SK-N-SH treated with all-trans-retinoic acid at 6 μM for 48 hours (cell line): ENCODE measurements around the gene CTBP1.

ENCODE experiments used
- ATAC-seq: fragments of 200-7000 bp; cut with Tn5 transposase; 3 replicates; pipeline ENCODE4 v1.9.1; 2020; ENCODE audit warnings: mild to moderate bottlenecking, moderate library complexity
- ARNTL ChIP-seq: fragments of 450-650 bp; formaldehyde crosslinking; IDR thresholded peaks from 2 replicates; pipeline ENCODE4 v1.5.0; 2020; ENCODE audit warnings: low read depth, mild to moderate bottlenecking, moderate library complexity, borderline replicate concordance
- BACH2 ChIP-seq: fragments of 250-450 bp; sonication (Bioruptor Pico); IDR thresholded peaks from 2 replicates; pipeline ENCODE4 v1.9.0; 2021; ENCODE audit warnings: mild to moderate bottlenecking, borderline replicate concordance
- CSDC2 ChIP-seq: fragments of 250-450 bp; sonication (Bioruptor Pico); IDR thresholded peaks from 2 replicates; pipeline ENCODE4 v1.5.0; 2020; ENCODE audit warnings: mild to moderate bottlenecking, moderate library complexity
- CSRNP3 ChIP-seq: fragments of 250-450 bp; sonication (Bioruptor Pico); IDR thresholded peaks from 2 replicates; pipeline ENCODE4 v1.5.1; 2021; ENCODE audit warnings: mild to moderate bottlenecking, moderate library complexity
- GLIS3 ChIP-seq: fragments of 250-450 bp; sonication (Bioruptor Pico); IDR thresholded peaks from 2 replicates; pipeline ENCODE4 v1.5.0; 2020; ENCODE audit warnings: mild to moderate bottlenecking, moderate library complexity
- ISL1 ChIP-seq: fragments of 250-450 bp; sonication (Bioruptor Pico); IDR thresholded peaks from 2 replicates; pipeline ENCODE4 v2.1.2; 2022; ENCODE audit warnings: mild to moderate bottlenecking, moderate library complexity
- OSR1 ChIP-seq: fragments of 250-450 bp; sonication (Bioruptor Pico); IDR thresholded peaks from 2 replicates; pipeline ENCODE4 v1.8.0; 2022; ENCODE audit warnings: moderate library complexity, mild to moderate bottlenecking, inconsistent platforms
- PATZ1 ChIP-seq: fragments of 250-450 bp; sonication (Bioruptor Pico); IDR thresholded peaks from 2 replicates; pipeline ENCODE4 v1.8.0; 2020; ENCODE audit warnings: mild to moderate bottlenecking, moderate library complexity, borderline replicate concordance
- POU6F1 ChIP-seq: fragments of 250-450 bp; sonication (Bioruptor Pico); IDR thresholded peaks from 2 replicates; pipeline ENCODE4 v1.8.0; 2021; ENCODE audit warnings: low read depth, mild to moderate bottlenecking, moderate library complexity, borderline replicate concordance
- PPARA ChIP-seq: fragments of 250-450 bp; sonication (Bioruptor Pico); IDR thresholded peaks from 2 replicates; pipeline ENCODE4 v1.5.0; 2020; ENCODE audit warnings: mild to moderate bottlenecking, borderline replicate concordance
- RARB ChIP-seq: fragments of 250-450 bp; sonication (Bioruptor Pico); IDR thresholded peaks from 2 replicates; pipeline ENCODE4 v1.8.0; 2021; ENCODE audit warnings: mild to moderate bottlenecking, moderate library complexity
- SNAI2 ChIP-seq: fragments of 250-450 bp; sonication (Bioruptor Pico); IDR thresholded peaks from 2 replicates; pipeline ENCODE4 v1.5.0; 2020; ENCODE audit warnings: mild to moderate bottlenecking, moderate library complexity
- TCF4 ChIP-seq: fragments of 250-450 bp; sonication (Bioruptor Pico); IDR thresholded peaks from 2 replicates; pipeline ENCODE4 v1.8.0; 2021; ENCODE audit warnings: mild to moderate bottlenecking, moderate library complexity, borderline replicate concordance
- TOX ChIP-seq: fragments of 250-450 bp; sonication (Bioruptor Pico); IDR thresholded peaks from 2 replicates; pipeline ENCODE4 v1.8.0; 2021; ENCODE audit warnings: mild to moderate bottlenecking, moderate library complexity, borderline replicate concordance
- TSHZ2 ChIP-seq: fragments of 250-450 bp; sonication (Bioruptor Pico); IDR thresholded peaks from 2 replicates; pipeline ENCODE4 v1.5.0; 2020; ENCODE audit warnings: mild to moderate bottlenecking, moderate library complexity
- ZFP3 ChIP-seq: fragments of 250-450 bp; sonication (Bioruptor Pico); IDR thresholded peaks from 2 replicates; pipeline ENCODE4 v1.5.0; 2020; ENCODE audit warnings: mild to moderate bottlenecking, moderate library complexity
- ZFP30 ChIP-seq: fragments of 450-650 bp; formaldehyde crosslinking; IDR thresholded peaks from 2 replicates; pipeline ENCODE4 v1.5.0; 2022; ENCODE audit warnings: mild to moderate bottlenecking, moderate library complexity
- ZNF565 ChIP-seq: fragments of 450-650 bp; formaldehyde crosslinking; conservative IDR thresholded peaks from 2 replicates; pipeline ENCODE4 v1.5.0; 2020; ENCODE audit warnings: low read depth, mild to moderate bottlenecking, moderate library complexity
- ZNF70 ChIP-seq: fragments of 450-650 bp; formaldehyde crosslinking; IDR thresholded peaks from 2 replicates; pipeline ENCODE4 v1.5.0; 2020; ENCODE audit warnings: mild to moderate bottlenecking, moderate library complexity
- ZNF8 ChIP-seq: fragments of 450-650 bp; formaldehyde crosslinking; IDR thresholded peaks from 2 replicates; pipeline ENCODE4 v1.5.0; 2020; ENCODE audit warnings: mild to moderate bottlenecking, moderate library complexity
- TF ChIP-seq, protein P1 (sequence below): fragments of 250-450 bp; sonication (Bioruptor Pico); IDR thresholded peaks from 2 replicates; pipeline ENCODE4 v1.5.1; 2020; ENCODE audit warnings: low read depth, mild to moderate bottlenecking, moderate library complexity

Gene CTBP1

GRCh38 chr4:1243451-1244080, 5.4 kb downstream of the CTBP1 start (continued):
- TF ChIP-seq PATZ1 (CRISPR knock-in tag) (no peak), ARNTL (CRISPR knock-in tag) (no peak), GLIS3 (CRISPR knock-in tag) (no peak)

GRCh38 chr4:1242506-1243450, 6.2 kb downstream of the CTBP1 start:
- TF ChIP-seq OSR1 (CRISPR knock-in tag), result no peak
- no peak for TF ChIP-seq SNAI2 (CRISPR knock-in tag)
- TF ChIP-seq ZFP3, result no peak
- TF ChIP-seq ISL1, result no peak
- no peak for TF ChIP-seq CSDC2 (CRISPR knock-in tag)
- TF ChIP-seq TSHZ2 (CRISPR knock-in tag), result no peak
- TF ChIP-seq, protein P1, sequence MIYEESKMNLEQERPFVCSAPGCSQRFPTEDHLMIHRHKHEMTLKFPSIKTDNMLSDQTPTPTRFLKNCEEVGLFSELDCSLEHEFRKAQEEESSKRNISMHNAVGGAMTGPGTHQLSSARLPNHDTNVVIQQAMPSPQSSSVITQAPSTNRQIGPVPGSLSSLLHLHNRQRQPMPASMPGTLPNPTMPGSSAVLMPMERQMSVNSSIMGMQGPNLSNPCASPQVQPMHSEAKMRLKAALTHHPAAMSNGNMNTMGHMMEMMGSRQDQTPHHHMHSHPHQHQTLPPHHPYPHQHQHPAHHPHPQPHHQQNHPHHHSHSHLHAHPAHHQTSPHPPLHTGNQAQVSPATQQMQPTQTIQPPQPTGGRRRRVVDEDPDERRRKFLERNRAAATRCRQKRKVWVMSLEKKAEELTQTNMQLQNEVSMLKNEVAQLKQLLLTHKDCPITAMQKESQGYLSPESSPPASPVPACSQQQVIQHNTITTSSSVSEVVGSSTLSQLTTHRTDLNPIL, result no peak
- TF ChIP-seq ZNF565 (CRISPR knock-in tag), result no peak
- no peak for TF ChIP-seq TOX (CRISPR knock-in tag)
- no peak for TF ChIP-seq ZNF8
- no peak for TF ChIP-seq BACH2
- no peak for TF ChIP-seq ZNF70 (CRISPR knock-in tag)
- TF ChIP-seq CSRNP3 (CRISPR knock-in tag), result no peak
- TF ChIP-seq TCF4, result no peak
- no peak for TF ChIP-seq POU6F1 (CRISPR knock-in tag)
- TF ChIP-seq ZFP30 (CRISPR knock-in tag), result no peak
- TF ChIP-seq PPARA, result no peak
- no peak for TF ChIP-seq GLIS3 (CRISPR knock-in tag)
- no peak for TF ChIP-seq RARB
- no peak for TF ChIP-seq ARNTL (CRISPR knock-in tag)
- ATAC-seq, result no peak
